ENCODE results near the gene PSMA8. TPM values are rescaled to one million over a fixed set of nuclear protein-coding genes. Genes with fewer than 3 reads are reported as not detected.
A peak's percentile ranks its signal among the peaks of the same experiment; 100 is the strongest.
"Not testable (repeated sequence)": the region's sequence is repeated elsewhere in the genome, so short reads cannot be mapped to it uniquely, and the experiment has no call there.

Gene PSMA8
- total RNA-seq, 2 experiments from 2014 or later, result 0.89 to 1.2 TPM

DNA sequence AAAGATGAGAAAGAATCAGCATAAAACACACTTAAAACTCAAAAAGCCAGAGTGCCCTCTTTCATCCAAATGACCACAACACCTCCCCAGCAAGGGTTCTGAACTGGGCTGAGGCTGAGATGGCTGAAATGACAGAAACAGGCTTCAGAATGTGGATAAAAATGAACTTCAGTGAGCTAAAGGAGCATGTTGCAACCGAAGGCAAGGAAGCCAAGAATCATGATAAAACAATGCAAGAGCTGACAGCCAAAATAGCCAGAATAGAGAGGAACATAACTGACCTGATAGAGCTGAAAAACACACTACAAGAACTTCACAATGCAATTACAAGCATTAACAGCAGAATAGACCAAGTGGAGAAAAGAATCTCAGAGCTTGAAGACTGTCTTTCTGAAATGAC lies 12.2 kb upstream of the PSMA8 start:
- H3K36me3 Mint-ChIP-seq (ENCODE audit: low read depth), result no peaks in the 10 kb centered on the region
- H3K4me1 Mint-ChIP-seq, result no peaks in the 10 kb centered on the region
- H3K27me3 Mint-ChIP-seq, result peaks cover 2% of the 10 kb centered on the region
- H3K9me3 Mint-ChIP-seq, result peaks cover 7% of the 10 kb centered on the region
- no peak overlapping the region for H3K27ac Mint-ChIP-seq
- H3K4me3 Mint-ChIP-seq, result no peak overlapping the region
- ChIA-PET POLR2A (no interaction called here), CTCF (no interaction called here)
- DNase-seq, result no peak

DNA sequence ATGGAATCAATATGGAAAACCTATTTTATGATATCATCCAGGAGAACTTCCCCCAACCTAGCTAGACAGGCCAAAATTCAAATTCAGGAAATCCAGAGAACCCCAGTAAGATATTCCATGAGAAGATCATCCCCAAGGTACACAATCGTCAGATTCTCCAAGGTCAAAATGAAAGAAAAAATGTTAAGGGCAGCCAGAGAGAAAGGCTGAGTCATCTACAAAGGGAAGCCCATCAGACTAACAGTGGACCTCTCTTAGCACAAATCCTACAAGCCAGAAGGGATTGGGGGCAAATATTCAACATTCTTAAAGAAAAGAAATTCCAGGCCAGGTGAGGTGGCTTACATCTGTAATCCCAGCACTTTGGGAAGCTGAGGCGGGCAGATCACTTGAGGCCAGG lies 11.7 kb upstream of the PSMA8 start:
- DNase-seq; H3K36me3 Mint-ChIP-seq (ENCODE audit: low read depth); H3K9me3 Mint-ChIP-seq; H3K27ac Mint-ChIP-seq; CTCF ChIA-PET; H3K4me3 Mint-ChIP-seq; H3K27me3 Mint-ChIP-seq; H3K4me1 Mint-ChIP-seq; POLR2A ChIA-PET: not testable (repeated sequence)

DNA sequence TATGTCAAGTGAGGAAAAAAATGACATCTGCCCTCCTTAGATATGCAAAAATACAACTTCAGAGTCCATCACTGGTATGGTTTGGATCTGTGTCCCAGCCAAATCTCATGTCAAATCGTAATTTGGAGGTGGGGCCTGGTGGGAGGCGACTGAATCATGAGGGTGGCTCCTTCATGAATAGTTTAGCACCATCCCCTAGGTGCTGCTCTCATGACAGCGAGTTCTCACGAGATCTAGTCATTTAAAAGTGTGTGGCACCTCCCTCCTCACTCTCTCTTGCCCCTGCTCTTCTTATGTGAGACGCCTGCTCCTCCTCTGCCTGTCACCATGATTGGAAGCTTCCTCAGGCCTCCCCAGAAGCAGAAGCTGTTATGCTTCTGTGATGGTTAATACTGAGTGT lies 5.9 kb upstream of the PSMA8 start:
- Mint-ChIP-seq H3K36me3 (ENCODE audit: low read depth) (no peaks in the 10 kb centered on the region), H3K9me3 (peaks cover 7% of the 10 kb centered on the region), H3K27ac (no peak overlapping the region), H3K4me3 (no peak overlapping the region), H3K4me1 (no peaks in the 10 kb centered on the region), H3K27me3 (no peaks in the 10 kb centered on the region)
- POLR2A ChIA-PET, result no interaction called here
- CTCF ChIA-PET, result no interaction called here
- DNase-seq, result no peak

DNA sequence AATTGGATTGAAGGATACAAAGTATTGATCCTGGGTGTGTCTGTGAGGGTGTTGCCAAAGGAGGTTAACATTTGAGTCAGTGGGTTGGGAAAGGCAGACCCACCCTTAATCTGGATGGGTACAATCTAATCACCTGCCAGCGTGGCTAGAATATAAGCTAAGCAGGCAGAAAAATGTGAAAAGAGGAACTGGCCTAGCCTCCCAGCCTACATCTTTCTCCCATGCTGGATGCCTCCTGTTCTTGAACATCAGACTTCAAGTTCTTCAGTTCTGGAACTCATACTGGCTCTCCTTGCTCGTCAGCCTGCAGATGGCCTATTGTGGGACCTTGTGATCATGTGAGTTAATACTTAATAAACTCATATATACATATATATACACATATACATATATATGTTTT lies 5.5 kb upstream of the PSMA8 start:
- H3K4me1 Mint-ChIP-seq; CTCF ChIA-PET; H3K9me3 Mint-ChIP-seq; H3K27ac Mint-ChIP-seq; H3K36me3 Mint-ChIP-seq (ENCODE audit: low read depth); H3K27me3 Mint-ChIP-seq; H3K4me3 Mint-ChIP-seq; DNase-seq; POLR2A ChIA-PET: not testable (repeated sequence)

DNA sequence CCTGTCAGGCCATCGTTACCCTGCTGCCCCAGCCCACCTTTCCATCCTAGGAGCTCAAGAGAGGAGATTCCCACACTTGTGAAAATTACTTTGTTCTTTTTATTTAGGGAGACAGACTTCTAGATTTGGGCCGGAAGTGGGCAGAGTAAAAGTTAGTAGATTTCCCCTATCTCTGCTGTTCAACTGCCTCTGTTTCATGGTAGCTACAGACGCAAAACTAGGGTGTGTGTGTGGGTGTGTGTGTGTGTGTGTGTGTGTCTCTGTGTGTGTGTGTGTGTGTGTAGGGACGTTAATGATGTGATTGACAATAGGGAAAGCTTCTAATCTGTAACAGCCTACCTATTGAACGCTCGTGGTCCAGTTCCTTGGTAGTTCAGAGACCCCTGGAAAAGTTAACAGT lies 438 bp downstream of the PSMA8 start:
- no peaks in the 10 kb centered on the region for H3K4me1 Mint-ChIP-seq
- H3K4me3 Mint-ChIP-seq, result peak overlapping the region; percentile 69
- H3K27ac Mint-ChIP-seq, result peak overlapping the region; percentile 86
- peak; percentile 7 for DNase-seq
- ChIA-PET CTCF (no interaction called here), POLR2A (interaction anchor here (0.6 kb wide), 2 partner anchors 19 to 61 kb away, joined by 3 read pairs; no protein-coding TSS in a partner anchor)
- no peaks in the 10 kb centered on the region for H3K27me3 Mint-ChIP-seq
- no peaks in the 10 kb centered on the region for H3K36me3 Mint-ChIP-seq (ENCODE audit: low read depth)
- H3K9me3 Mint-ChIP-seq, result no peaks in the 10 kb centered on the region

DNA sequence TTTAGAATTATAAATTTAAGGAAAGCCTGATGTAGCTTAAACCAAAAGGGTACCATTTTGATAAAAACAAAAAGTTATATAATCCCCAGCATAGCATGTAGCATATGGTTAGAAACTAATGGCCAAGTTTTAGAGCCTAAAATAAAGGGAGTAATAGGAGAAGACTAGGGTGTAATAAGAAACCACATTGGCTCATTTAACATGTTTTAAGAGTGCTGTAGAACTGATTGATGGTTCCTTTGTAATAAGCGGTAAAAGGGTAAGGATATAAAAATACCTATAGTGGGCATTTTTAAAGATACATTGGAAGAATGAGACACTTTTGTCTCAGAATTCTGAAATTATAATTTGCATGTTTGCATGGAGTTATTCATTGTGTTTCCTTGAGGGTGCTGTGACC lies 1.9 kb downstream of the PSMA8 start:
- Mint-ChIP-seq H3K36me3 (ENCODE audit: low read depth) (peaks cover 1% of the 10 kb centered on the region), H3K27ac (no peak overlapping the region), H3K27me3 (no peaks in the 10 kb centered on the region), H3K4me1 (no peaks in the 10 kb centered on the region), H3K4me3 (no peak overlapping the region), H3K9me3 (no peaks in the 10 kb centered on the region)
- ChIA-PET POLR2A (no interaction called here), CTCF (interaction anchor here (0.6 kb wide), 1 partner anchor 32 kb away, joined by 3 read pairs; no protein-coding TSS in a partner anchor)
- DNase-seq, result no peak

DNA sequence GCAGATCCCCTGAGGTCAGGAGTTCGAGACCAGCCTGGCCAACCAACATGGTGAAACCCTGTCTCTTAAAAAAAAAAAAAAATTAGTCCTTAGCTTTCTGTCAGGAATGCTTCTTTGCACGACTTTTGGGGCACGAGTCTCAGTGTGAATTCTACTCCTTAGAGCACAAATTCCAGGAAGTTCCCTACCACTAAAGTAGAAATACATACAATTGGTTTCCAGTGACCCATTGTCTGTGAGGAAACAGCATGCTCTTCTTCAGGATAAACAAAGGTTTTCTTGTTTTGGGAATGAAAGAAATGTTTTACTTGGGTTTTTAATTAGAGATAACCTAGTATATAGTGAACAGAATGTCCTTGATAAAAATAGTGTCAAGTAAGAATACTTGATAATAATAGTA lies 23.7 kb downstream of the PSMA8 start:
- no peak overlapping the region for H3K4me3 Mint-ChIP-seq
- H3K9me3 Mint-ChIP-seq, result no peaks in the 10 kb centered on the region
- H3K27ac Mint-ChIP-seq, result no peak overlapping the region
- H3K27me3 Mint-ChIP-seq, result peaks cover 2% of the 10 kb centered on the region
- H3K4me1 Mint-ChIP-seq, result no peaks in the 10 kb centered on the region
- ChIA-PET POLR2A (no interaction called here), CTCF (no interaction called here)
- DNase-seq, result no peak
- no peaks in the 10 kb centered on the region for H3K36me3 Mint-ChIP-seq (ENCODE audit: low read depth)

DNA sequence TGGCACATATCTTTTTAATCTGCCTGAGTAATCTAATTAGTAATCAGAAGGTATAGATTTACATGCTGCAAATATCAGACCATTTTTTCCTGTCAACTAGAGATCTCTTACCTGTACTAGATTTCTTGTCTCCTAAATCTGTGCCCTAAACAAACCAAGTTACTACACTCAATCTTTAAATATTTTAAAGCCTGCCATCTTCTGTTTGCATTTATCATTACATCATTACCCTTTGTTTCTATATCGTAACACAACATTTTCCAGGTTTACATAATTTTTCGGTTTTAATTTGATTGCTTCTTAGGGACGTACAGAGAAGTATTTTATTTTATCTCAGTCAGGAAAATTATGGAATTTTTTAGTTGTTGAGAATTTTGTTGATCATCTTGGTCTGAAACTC lies 25.7 kb downstream of the PSMA8 start:
- CTCF ChIA-PET, result no interaction called here
- DNase-seq, result no peak
- no peaks in the 10 kb centered on the region for H3K9me3 Mint-ChIP-seq
- peaks cover 2% of the 10 kb centered on the region for H3K27me3 Mint-ChIP-seq
- H3K4me1 Mint-ChIP-seq, result no peaks in the 10 kb centered on the region
- no peak overlapping the region for H3K27ac Mint-ChIP-seq
- H3K4me3 Mint-ChIP-seq, result no peak overlapping the region
- POLR2A ChIA-PET, result no interaction called here
- no peaks in the 10 kb centered on the region for H3K36me3 Mint-ChIP-seq (ENCODE audit: low read depth)

DNA sequence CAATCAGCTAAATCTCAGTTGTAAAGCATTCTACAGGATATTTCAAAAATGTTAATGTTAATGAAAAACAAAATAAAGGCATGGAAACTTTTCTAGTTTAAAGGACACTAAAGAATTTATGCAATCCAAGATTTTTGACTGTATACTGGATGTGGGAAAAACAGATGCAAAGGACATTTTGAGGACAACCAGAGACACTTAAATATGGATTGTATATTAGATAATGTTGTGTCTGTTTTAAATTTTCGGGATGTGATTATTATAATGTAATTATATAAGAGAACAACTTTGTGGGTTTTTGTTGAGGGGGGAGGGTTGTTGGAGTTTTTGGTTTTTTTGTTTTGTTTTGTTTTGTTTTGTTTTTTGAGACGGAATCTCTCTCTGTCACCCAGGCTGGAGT lies 30.9 kb downstream of the PSMA8 start:
- Mint-ChIP-seq H3K27me3 (no peaks in the 10 kb centered on the region), H3K36me3 (ENCODE audit: low read depth) (no peaks in the 10 kb centered on the region), H3K27ac (no peak overlapping the region), H3K9me3 (no peaks in the 10 kb centered on the region), H3K4me1 (no peaks in the 10 kb centered on the region), H3K4me3 (no peak overlapping the region)
- CTCF ChIA-PET, result interaction anchor here (0.6 kb wide), 1 partner anchor 66 kb away, joined by 3 read pairs; no protein-coding TSS in a partner anchor
- POLR2A ChIA-PET, result no interaction called here
- no peak for DNase-seq

DNA sequence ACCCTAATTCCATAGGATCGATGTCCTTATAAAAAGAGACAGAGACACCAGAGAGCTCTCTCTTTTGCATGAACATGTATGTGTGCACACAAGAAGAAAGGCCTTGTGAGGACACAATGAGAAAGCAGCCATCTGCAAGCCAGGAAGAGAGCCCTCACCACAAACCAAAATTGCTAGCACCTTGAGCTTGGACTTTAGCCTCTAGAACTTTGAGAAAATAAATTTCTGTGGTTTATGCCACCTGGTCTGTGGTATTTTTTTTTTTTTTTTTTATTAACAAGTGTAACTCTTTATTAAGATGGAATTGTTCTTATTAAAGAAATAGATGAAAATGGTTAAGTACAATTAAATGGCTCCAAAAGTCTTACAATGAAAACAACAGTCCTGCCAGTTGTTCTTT lies 33.9 kb downstream of the PSMA8 start:
- H3K36me3 Mint-ChIP-seq (ENCODE audit: low read depth); H3K4me3 Mint-ChIP-seq; DNase-seq; H3K27ac Mint-ChIP-seq; H3K27me3 Mint-ChIP-seq; H3K4me1 Mint-ChIP-seq; POLR2A ChIA-PET; H3K9me3 Mint-ChIP-seq: not testable (repeated sequence)
- CTCF ChIA-PET, result interaction anchor here (0.6 kb wide), 2 partner anchors 21 to 32 kb away, joined by 3 to 4 read pairs; no protein-coding TSS in a partner anchor

DNA sequence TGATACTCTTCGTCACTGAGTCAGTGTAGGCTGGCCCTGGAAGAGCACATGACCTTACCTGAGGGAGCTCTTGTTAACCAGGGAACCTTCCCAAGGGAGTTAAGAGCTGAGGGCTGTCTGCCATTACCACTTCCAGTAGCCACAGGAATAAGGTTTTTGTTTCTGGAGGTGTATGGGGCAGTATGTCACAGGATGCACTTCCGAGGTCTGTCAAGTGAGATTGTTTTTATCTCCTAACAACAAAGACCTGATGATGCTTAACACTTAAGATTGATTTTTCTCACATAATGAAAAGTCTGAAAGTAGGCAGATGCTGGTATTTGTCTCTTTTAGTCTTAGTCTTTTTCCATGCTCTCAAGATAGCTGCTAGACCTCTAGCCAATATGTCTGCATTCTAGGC lies 41.8 kb downstream of the PSMA8 start:
- POLR2A ChIA-PET, result no interaction called here
- CTCF ChIA-PET, result interaction anchor here (1.1 kb wide), 1 partner anchor 14 kb away, joined by 4 read pairs; no protein-coding TSS in a partner anchor
- Mint-ChIP-seq H3K27me3 (no peaks in the 10 kb centered on the region), H3K9me3 (no peaks in the 10 kb centered on the region), H3K4me1 (peaks cover 11% of the 10 kb centered on the region), H3K4me3 (no peak overlapping the region), H3K27ac (no peak overlapping the region), H3K36me3 (ENCODE audit: low read depth) (no peaks in the 10 kb centered on the region)
- DNase-seq, result no peak

DNA sequence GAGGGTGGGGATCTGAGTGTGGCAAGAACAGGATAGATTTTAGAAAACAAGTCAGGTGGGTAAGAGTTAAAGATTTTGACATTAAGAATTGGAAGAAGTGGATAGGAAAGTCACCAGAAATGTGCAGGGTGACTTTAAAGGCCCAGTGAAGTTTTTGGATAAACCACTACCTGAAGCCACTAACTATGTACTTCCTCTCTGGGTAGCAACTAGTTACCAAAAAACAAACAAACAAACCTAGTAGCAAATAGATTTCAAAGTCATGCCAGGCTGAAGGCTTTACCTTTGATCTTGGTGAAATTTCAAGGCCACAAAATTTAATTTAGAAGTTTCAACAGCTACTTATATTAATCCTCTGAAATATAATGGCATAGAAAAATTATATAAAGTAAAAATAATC lies 42.5 kb downstream of the PSMA8 start:
- no peaks in the 10 kb centered on the region for H3K27me3 Mint-ChIP-seq
- no peaks in the 10 kb centered on the region for H3K36me3 Mint-ChIP-seq (ENCODE audit: low read depth)
- DNase-seq, result no peak
- H3K4me3 Mint-ChIP-seq, result no peak overlapping the region
- CTCF ChIA-PET, result interaction anchor here (1.1 kb wide), 1 partner anchor 13 kb away, joined by 4 read pairs; no protein-coding TSS in a partner anchor
- H3K9me3 Mint-ChIP-seq, result no peaks in the 10 kb centered on the region
- POLR2A ChIA-PET, result no interaction called here
- H3K4me1 Mint-ChIP-seq, result peaks cover 11% of the 10 kb centered on the region
- no peak overlapping the region for H3K27ac Mint-ChIP-seq

DNA sequence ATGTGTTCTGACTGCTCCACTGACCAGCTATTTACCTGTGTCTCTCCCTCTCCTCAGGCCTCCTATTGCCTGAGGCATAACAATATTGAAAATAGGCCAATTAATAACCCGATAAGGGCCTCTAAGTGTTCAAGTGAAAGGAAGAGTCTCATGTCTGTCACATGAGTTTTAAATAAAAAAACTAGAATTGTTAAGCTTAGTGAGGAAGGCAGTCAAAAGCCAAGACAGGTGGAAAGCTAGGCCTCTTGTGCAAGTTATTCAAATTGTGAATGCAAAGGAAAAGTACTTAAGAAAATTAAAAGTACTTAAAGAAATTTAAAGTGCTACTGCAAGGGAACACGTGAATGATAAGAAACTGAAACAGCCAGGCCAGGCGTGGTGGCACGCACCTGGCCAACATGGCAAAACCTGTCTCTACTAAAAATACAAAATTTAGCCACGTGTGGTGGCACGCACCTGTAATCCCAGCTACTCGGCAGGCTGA lies 47.7 kb downstream of the PSMA8 start:
- no peaks in the 10 kb centered on the region for H3K27me3 Mint-ChIP-seq

DNA sequence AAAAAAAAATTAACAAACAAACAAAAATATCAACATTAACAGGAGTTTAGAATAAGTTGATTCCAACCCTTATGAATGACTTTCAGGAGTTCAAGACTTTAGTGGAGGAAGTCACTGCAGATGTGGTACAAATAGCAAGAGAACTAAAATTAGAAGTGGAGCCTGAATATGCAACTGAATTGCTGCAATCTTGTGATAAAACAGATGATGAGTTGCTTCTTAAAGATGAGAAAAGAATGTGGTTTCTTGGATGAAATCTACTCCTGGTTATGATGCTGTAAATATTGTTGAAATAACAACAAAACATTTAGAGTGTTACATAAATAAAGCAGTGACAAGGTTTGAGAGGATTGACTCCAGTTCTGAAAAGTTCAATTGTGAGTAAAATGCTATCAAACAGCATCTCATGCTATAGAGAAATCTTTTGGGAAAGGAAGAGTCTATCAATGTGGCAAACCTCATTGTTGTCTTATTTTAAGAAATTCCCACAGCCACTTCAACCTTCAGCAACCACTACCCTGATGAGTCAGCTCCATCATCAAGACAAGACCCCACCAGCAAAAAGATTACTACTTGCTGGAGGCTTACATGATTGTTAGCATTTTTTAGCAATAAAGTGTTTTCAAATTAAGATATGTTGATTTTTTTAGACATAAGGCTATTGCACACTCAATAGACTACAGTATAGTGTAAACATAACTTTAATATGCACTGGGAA lies 49.9 kb downstream of the PSMA8 start:
- CTCF ChIA-PET, result no interaction called here
- Mint-ChIP-seq H3K4me3 (no peak overlapping the region), H3K27me3 (no peaks in the 10 kb centered on the region), H3K9me3 (peaks cover 2% of the 10 kb centered on the region), H3K27ac (no peak overlapping the region), H3K4me1 (peaks cover 8% of the 10 kb centered on the region), H3K36me3 (ENCODE audit: low read depth) (no peaks in the 10 kb centered on the region)
- DNase-seq, result no peak
- POLR2A ChIA-PET, result no interaction called here

More for the DNA sequence above, 47.7 kb downstream of the PSMA8 start:
- DNase-seq, result no peak
- Mint-ChIP-seq H3K4me1 (peaks cover 8% of the 10 kb centered on the region), H3K4me3 (no peak overlapping the region), H3K27ac (no peak overlapping the region), H3K36me3 (ENCODE audit: low read depth) (no peaks in the 10 kb centered on the region), H3K9me3 (no peaks in the 10 kb centered on the region)
- ChIA-PET CTCF (interaction anchor here (0.9 kb wide), 1 partner anchor 9 kb away, joined by 3 read pairs; no protein-coding TSS in a partner anchor), POLR2A (no interaction called here)

Data from activated CD4-positive, alpha-beta T cell treated with anti-CD3 and anti-CD28 coated beads, Interleukin-2, amount 10 ng/mL, durations not matched to agents 7 days and 5 days (primary cell).